GM21447 (cell line): ENCODE data around the gene CYP2C19.
"Not testable (repeated sequence)": the region's sequence is repeated elsewhere in the genome, so short reads cannot be mapped to it uniquely, and the experiment has no call there.

Source experiments
- ATAC-seq: cut with Tn5 transposase; IDR thresholded peaks from one replicate; pipeline ENCODE4 v1.9.1; 2021; ENCODE audit not compliant: unreplicated experiment

Gene CYP2C19

DNA sequence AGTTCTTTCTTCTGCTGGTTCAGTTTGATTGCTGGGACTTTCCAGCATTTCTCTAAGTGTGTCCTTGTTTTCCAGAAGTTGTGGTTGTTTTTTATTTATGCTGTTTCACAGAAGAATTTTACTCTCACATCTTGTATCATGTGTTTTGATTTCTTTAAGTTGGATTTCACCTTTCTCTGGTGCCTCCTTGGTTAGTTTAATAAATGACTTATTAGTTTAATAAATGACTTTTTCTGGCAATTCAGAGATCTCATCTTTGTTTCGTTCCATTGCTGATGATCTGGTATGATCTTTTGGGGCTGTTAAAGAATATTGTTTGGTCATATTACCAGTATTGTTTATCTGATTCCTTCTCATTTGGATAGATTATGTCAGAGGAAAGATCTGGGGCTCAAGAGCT is 116.2 kb downstream of the CYP2C19 start:
- no peak for ATAC-seq

DNA sequence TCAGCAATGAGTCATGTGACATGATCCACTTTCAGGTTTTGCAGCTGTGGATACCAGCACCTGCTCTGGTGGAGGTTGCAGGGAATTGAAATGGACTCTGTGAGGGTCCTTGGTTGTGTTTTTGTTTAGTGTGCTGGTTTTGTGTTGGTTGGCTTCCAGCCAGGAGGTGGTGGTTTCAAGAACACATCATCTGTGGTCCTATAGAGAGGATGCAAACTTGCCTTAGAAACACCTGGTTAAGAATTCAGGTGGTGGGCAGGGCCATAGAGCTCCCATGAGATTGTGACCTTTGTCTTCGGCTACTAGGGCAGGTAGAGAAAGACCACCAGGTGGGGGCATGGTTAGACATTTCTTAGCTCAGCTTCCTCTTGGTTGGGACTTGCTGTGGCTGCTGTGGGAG is 116.7 kb downstream of the CYP2C19 start:
- ATAC-seq, result no peak

DNA sequence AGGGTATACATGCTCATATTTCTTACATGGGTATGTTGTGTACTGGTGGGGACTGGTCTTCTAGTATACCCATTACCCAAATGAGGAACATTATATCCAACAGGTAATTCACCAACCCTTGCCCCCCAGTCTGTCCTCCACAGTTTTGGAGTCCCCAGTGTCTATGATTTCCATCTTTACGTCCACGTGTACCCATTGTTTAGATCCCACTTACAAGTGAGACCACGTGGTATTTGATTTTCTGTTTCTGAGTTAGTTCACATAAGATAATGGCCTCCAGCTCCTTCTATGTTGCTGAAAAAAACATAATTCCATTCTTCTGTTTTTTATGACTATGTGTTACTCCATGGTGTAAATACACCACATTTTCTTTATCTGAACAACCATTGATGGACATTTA is 126.6 kb downstream of the CYP2C19 start:
- no peak for ATAC-seq

DNA sequence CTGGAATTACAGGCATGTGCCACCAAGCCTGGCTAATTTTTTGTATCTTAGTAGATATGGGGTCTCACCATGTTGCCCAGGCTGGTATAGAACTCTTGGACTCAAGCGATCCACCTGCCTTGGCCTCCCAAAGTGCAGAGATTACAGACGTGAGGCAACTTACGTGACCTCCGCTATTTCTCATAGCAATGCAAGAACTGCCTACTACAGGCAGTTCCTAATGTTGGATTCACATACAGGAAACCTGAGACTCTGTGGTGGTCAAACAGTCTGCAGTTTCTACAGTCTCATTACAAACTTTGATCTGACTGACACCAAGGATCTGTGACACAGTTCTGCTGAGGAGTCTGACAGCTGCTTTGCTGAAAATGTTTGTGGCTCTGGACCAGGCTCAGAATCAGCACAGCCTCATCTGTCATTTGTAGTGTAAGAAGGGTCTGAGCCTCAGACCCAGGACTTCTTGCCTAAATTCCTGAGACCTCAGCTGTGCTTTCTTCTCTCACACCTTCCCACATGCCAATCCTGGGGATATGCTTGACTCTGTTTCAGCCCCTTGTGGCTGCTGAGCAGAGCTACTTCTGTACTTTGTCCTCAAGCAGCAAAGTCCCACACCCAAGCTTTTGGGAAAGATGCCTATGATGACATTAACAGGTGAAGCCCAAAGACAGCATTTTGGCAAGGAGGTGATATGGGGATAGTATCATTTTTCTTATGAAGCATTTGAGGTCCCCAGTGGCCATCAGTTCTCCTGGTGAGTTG is 128.0 kb downstream of the CYP2C19 start:
- ATAC-seq, result no peak

DNA sequence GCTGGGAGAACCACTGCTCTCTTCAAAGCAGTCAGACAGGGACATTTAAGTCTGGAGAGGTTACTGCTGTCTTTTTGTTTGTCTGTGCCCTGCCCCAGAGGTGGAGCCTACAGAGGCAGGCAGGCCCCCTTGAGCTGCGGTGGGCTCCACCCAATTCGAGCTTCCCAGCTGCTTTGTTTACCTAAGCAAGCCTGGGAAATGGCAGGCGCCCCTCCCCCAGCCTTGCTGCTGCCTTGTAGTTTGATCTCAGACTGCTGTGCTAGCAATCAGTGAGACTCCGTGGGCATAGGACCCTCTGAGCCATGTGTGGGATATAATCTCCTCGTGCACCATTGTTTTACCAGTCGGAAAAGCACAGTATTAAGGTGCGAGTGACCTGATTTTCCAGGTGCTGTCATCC is 135.9 kb downstream of the CYP2C19 start:
- not testable (repeated sequence) for ATAC-seq

DNA sequence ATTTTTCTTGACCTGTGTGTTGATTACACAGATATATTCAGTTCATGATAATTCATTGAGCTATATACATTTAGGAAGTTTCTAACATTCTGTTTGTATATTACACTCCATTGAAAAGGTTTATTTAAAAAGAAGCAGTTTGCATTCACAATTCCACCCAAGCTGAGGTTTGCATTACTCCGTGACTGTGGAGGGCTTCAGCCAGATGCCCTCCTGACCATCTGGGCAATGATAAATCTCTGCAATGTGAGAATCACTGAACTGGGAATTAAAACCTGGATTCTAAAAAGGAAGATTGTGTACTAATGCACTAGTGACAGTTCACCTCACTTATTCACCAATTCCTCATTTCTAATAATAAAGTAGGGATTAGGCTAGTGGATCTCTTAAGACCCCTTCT is 139.6 kb downstream of the CYP2C19 start:
- no peak for ATAC-seq

DNA sequence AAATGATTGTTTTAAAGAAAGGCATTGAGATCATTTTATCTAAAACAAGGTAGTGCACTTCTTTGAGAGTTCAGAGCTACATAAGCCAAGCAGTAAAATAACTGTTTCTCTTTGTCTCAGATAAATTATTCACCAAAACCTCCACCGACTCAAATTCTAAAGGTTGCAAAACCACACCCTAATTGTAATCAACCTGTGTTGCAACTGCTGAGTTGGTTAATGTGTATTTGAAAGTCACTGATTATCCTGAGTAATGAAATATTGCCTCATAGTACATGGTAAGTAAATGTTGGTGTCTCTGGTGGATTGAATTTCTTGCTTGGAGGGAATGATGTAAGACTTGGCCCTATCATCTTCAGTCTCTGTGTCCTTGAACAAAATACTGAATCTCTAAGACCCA is 140.1 kb downstream of the CYP2C19 start:
- no peak for ATAC-seq
